GM15510 (cell line): ENCODE data around the gene MAD1L1.

Experiments used
- POLR2A ChIP-seq: IDR thresholded peaks from 3 replicates; pipeline ENCODE4 v1.6.1; 2011; ENCODE audit warnings: borderline replicate concordance; ENCODE audit not compliant: insufficient read length; ENCODE audit errors: extremely low read depth

MAD1L1 gene

DNA sequence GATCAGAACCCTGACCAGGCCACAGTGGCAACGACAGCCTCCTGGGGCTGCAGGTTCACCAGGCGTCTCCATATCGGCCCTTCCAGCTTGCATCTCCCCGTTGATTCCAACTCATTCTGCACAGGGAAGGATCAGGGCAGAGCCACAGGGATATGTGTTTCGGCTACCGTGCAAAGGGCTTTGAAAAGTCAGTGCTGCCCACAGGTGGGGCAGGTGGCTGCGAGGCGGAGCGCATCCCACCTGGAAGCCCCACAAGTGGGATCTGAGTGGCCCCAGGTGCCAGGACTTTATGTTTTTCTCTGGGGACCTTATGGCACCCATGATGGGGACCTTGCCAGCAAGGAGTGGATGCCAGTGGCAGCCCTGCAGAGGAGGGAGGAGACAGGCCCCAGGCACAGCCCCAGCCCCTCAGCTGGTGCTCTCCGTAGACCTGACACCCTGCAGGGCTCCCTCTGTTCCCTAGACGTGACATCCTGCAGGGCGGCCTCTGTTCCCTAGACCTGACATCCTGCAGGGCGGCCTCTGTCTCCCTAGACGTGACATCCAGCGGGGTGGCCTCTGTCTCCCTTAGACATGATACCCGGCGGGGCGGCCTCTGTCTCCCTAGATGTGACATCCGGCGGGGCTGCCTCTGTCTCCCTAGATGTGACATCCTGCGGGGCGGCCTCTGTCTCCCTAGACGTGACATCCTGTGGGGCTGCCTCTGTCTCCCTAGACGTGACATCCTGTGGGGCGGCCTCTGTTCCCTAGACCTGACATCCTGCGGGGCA is 373.3 kb downstream of the MAD1L1 start:
- TF ChIP-seq POLR2A = no peak

DNA sequence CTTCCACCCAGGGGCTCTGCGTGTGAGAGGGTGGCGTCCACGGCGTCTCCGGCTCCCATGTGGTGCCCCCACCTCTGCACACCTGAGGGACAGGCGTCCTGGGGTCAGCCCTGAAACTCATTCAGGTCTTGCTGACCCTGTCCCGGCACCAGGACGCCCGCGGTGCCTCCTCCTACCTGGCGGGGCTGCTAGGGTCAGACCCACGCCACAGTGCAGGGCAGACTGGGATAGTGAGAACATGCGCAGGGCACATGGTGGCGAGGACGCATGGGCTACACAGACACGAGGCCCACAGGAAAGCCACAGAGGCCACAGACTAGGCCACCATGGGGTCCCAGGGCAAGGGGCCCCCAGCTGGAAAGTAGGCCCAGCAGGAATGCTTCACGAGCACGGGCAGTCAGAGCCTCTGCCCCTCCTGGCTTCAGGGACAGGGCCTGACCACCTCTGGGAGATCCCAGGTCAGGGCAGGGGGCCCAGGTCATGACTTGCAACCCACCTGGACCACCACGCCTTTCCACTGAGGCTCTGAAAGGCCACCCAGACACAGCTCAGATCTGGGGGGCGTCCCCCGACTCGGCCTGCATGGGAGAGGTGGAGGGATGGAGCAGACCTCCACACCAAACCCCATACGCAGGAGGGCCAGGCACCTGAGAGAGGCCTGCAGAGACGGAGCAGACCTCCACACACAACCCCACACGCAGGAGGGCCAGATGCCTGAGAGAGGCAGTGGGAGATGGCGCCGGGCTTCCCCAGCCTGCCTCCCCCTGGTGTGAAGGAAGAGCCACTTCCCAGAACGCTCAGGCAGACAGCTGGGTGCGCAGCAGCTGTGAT is 374.1 kb downstream of the MAD1L1 start:
- TF ChIP-seq POLR2A = no peak

DNA sequence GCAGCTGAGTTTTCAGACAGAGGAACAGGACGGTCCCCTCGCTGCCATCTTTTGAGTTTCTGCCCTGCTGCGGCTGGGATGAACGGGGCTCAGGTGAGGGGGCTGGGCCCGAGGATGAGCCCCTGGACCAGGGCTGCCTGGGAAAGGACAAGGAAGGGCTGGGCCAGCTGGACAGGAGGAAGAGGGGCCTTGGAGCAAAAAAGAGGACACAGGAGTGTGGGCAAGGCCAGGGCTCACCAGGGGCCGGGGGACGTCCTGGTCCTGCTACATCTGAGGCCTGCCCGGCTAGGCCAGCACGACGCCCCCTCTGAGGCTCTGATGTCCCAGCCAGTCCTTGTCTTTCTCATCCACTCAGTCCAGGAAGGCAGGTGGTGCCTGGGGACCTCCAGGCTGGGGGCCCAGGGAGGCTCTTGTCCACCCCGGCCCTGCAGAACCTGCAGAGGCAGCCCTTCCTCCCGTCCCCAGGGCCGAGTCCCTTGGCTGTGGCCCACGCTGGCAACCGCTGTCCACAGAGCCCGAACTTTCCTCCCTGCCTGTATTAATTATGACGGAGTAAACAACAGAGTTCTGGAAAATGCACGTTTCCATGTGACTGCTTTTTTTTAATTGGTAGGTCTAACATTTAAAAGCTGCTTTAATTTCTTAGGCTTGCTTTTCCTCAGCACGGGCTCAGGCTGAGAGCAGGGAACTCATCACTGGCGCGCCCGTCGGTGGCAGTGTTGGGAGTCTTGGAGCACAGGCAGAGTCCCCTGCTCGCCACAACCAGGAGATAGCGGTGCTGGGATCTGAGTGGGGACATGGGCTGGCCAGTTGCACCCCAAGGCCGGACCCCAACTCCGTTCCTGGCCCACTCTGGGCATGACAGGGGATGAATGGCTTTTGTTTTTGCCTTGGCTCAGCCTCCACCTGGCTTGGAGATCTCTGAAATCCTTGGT is 375.0 kb downstream of the MAD1L1 start:
- no peak for TF ChIP-seq POLR2A

DNA sequence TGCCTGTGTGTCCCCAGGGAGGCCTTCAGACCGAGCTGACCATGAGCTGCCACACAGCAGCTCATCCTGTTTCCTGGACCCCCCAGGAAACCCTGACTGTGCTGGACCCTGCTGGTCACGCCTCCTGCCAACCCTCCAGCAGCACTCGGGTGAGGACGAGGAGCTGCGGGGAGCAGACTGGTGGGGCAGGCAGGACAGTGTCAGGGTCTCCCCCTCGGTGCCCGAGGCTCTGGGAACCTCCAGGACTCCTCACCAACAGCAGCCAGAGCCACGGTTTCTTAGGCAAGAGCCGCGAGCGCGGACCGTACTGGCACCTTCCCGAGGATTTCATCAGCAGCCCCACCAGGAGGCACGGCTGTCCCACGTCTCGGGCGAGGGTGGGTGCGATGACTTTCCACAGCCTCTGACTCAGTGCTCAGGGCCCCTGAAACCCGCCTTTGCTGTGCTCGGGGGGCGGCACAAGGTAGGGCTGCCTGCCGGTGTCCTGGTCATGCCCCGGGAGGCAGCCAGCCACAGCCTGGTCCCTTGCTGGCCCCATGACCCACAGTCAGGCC is 375.8 kb downstream of the MAD1L1 start:
- TF ChIP-seq POLR2A = no peak

DNA sequence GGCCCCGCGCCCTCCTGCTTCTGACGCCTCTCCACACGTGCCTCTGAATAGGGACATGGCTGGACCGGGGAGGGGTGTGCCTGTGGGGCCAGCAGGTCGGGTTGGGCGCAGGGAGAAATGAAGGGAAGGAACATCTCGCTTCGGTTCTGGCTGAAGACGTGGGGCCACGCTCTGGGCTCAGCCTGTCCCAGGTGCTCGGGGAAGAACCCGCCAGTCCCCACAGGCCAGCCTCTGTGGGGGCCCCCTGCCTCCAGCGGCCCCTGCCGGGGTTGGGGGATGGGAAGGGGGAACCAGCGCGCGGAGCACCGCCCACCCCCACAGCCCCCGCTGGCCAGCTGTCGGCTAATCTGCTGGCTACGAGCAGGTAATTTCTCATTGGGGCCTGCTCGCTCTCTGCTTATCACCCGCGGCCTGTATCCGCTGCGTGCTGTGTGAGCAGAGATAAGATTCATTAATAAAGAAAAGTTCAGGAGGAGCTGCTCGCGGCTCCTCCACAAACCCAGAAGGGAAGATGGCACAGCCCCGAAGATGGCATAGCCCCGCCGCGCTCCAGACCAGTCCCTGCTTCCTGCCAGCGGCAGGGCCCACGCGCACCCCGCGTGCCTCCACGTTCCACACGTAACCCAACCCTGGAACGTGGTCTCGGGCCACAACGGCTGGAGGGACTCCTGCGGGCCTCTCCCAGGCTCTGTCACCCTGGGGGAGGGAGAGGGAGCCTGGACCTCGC is 376.4 kb downstream of the MAD1L1 start:
- TF ChIP-seq POLR2A = no peak

DNA sequence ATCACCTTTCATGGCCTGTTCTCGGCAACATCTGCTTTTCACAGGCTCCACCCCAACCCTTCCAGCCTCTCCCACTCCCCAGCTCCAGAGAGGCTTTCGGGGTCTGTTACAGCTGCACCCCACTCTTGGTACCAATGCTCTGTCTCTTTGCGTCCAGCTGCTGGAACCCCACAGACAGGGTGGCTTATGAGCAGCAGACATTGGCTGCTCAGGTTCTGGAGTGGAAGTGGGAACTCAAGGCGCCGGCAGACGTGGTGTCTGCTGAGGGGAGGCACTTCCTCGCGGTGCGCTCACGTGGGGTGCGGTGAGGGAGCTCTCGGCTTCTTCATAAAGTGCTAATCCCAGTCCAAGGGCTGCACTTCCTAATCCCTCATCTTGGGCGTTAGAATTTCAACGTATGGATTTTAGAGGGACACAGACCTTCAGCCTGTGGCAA is 377.0 kb downstream of the MAD1L1 start:
- TF ChIP-seq POLR2A = no peak

DNA sequence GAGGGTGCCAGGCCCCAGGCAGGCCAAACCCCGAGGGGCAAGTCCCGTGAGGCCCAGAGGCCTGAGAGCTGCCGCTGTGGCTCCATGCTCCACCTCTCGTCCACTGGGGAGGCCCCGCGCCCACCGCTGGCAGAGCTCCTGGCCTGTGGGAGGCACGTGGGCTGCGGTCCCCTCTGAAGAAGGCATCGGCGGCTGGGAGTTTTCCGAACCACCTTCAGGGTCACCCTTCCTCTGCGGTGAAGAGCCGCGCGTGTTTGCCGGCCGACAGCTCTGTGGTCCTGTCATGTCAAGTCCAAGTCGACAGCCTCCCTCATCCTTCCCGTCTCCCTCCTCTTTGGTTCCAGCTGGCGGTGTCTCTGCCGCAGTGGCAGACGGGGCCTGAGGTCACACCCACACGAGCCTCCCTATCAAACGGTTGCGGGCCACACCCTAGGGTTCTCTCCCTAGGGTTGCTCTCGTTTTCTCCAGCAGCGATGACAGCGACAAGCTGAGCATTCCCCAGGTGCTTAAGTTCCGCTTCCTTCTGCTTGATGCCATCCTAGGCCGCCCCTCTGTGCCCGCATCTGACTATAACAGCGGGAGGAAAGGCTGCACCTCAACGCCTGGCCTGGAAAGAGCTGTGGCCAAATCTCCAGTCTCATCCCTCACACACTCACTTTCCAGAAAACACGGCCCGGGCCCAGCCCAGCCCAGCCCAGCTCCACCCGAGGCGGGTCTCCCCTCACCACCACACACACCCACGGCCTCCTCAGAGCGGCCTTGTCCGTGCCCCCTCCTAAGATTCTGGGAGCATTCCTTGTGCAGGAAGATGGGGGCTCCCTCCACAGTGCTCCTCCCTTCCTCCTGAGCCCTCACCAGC is 377.6 kb downstream of the MAD1L1 start:
- TF ChIP-seq POLR2A = no peak

DNA sequence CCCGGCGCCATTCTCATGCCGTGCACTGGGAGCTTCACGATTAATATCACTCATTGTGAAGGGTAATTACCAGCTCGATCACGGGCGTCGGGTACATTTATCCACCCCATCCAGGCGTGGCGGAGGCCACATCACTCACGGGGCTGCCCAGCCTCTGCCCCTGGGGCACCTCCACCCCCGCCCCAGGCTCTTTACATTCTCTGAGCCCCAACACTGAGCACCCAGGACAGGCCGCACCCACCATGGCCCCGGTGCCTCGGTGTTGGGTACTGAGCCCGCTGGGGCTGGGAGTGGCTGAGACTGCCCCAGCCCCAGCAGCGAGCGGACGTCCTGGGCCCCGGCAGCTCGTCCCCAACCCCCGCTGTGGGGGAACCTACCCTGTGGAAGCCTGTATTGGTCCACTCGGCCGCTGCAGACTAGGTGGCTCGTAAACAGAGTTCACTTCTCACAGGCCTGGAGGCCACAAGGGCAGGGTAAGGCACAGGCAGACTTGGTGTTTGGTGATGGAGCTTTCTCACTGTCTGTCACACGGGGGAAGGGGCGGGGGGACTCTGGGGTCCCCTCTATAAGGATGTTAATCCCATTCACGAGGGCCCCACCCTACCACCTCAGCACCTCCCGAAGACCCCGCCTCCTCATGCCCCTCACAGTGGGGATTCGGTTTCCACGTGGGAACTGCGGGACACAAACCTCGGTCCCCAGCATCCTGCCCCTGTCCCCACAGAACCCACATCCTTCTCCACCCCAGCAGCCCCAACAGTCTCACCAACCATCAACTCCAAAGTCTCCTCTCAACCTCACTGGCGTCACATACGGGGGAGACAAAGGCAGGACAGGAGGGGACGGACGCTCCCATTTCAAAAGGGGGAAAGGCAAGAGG is 378.5 kb downstream of the MAD1L1 start:
- TF ChIP-seq POLR2A = no peak

DNA sequence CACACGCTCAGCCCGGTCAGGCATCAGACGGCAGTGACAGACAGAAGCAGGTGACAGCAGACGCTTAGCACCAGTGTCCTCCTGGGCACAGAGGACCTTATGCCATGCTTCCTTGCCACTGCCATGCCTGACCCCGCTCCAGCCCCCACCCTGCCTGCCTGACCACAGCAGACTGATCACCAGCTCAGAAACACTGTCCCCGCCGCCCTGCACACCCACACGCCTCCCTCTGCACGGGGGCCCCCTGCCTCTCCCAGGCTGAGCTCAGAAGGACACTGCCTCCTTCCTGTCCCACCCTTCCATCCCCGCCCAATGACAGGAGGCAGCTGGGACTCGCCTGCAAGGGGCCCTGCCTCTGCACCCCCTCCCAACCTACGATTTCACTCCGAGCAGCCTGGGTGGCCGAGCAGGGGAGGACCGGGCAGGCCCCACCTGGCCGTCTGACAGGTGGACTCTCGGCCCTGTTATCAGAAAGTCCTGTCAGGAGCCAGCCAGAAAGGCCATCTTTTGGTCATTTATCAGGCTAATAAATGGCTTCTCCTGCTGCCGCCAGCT is 379.2 kb downstream of the MAD1L1 start:
- no peak for TF ChIP-seq POLR2A

DNA sequence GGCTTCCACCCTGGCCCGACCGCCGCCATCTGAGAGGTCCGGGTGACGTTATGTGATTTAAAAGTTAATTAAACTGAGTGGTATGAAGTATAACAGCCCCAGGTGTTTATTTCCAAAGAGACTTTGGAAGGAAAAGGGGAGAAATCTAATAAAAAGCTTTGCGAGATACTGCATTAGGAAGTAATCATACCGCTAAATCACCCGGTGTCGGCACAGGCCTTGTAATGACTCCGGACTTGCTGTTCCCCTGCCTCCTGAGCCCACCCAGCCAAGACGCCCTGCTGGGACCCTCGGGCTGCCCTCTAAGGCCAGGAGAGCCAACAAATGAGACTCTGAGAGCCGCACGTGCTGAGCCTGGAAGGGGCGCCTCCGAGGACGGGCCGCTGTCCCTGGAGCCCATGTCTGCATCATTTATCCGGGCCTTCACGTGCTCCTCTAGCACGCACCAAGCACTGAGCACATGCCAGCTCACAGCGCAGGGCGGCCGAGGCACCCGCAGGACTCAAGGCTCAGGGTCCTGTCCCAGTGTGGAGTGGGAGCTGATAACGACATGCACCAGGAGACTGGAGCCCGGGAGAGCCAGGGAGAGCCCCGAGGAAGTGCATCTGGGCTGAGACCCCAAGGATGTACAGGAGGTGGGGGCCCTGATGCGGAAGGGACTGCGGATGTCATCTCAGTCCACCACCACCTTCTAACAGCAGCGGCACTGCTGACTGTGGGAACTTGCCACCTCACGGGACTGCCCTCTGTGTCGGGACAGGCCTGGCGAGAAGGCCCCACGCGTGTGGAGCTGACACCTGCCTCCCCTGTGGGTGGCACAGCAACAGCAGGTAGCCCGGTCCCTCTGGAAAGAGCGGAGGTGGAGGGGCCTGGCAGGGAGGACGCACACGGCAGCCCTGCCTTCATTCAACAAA is 380.0 kb downstream of the MAD1L1 start:
- TF ChIP-seq POLR2A = no peak
